Osteoblast (primary cell): ENCODE data around the gene GLRA1. TPM values are rescaled to one million over a fixed set of nuclear protein-coding genes. Genes with fewer than 3 reads are reported as not detected.

ENCODE experiments used
- DNase-seq: peaks from one replicate; pipeline ENCODE4 v3.0.0; 2011; ENCODE audit warnings: low spot score, mixed read lengths; ENCODE audit not compliant: insufficient read length; ENCODE audit errors: missing footprints
- H2AFZ ChIP-seq: 2 replicates; pipeline ENCODE4 v1.6.0; 2011; ENCODE audit warnings: mild to moderate bottlenecking, low read length
- H3K27ac ChIP-seq: 2 replicates; pipeline ENCODE4 v1.5.1; 2011; ENCODE audit warnings: mild to moderate bottlenecking, low read depth, low read length, moderate library complexity
- H3K27me3 ChIP-seq: 2 replicates; pipeline ENCODE4 v1.6.0; 2012; ENCODE audit warnings: mild to moderate bottlenecking, control low read depth, inconsistent platforms, low read length, moderate library complexity; ENCODE audit not compliant: insufficient read depth
- H3K36me3 ChIP-seq: 2 replicates; pipeline ENCODE4 v1.5.1; 2011; ENCODE audit warnings: mild to moderate bottlenecking, low read length, control low read depth, moderate library complexity; ENCODE audit not compliant: insufficient read depth
- H3K4me1 ChIP-seq: 2 replicates; pipeline ENCODE4 v1.5.1; 2011; ENCODE audit warnings: mild to moderate bottlenecking, low read length, control low read depth, moderate library complexity; ENCODE audit not compliant: insufficient read depth
- H3K4me2 ChIP-seq: 2 replicates; pipeline ENCODE4 v1.6.0; 2011; ENCODE audit warnings: mild to moderate bottlenecking, low read length; ENCODE audit not compliant: insufficient read depth
- H3K4me3 ChIP-seq: fragments of 200-600 bp; sonication (generic); 3 replicates; pipeline ENCODE4 v1.5.1; 2012; ENCODE audit warnings: mild to moderate bottlenecking, low read length, inconsistent platforms; ENCODE audit not compliant: insufficient read depth
- H3K79me2 ChIP-seq: 2 replicates; pipeline ENCODE4 v1.6.0; 2012; ENCODE audit warnings: mild to moderate bottlenecking, low read length, control low read depth, inconsistent platforms; ENCODE audit not compliant: insufficient read depth
- H3K9me3 ChIP-seq: 2 replicates; pipeline ENCODE4 v1.5.1; 2011; ENCODE audit warnings: low read depth, low read length, control low read depth
- H4K20me1 ChIP-seq: 2 replicates; pipeline ENCODE4 v1.6.0; 2012; ENCODE audit warnings: mild to moderate bottlenecking, low read length, control low read depth; ENCODE audit not compliant: insufficient read depth
- CTCF ChIP-seq: IDR thresholded peaks from 2 replicates; pipeline ENCODE4 v1.5.1; 2011; ENCODE audit warnings: mild to moderate bottlenecking, low read depth, low read length, moderate library complexity; ENCODE audit errors: extremely low read depth
- total RNA-seq: library from RNA; depleted of rRNA; stranded (reverse); fragments of >200 nt; gene quantifications from 2 replicates; pipeline ENCODE4 v1.2.3, GENCODE V29; 2012

Gene GLRA1
- total RNA-seq, 1 donor: not detected

- no peaks in the 10 kb centered on the region for H3K27me3 ChIP-seq
- no peak overlapping the region for H3K4me2 ChIP-seq
- H2AFZ ChIP-seq: no peak overlapping the region
- no peaks in the 10 kb centered on the region for H3K79me2 ChIP-seq
- H3K27ac ChIP-seq: no peak overlapping the region
- H3K9me3 ChIP-seq: no peaks in the 10 kb centered on the region
- H3K4me1 ChIP-seq: no peaks in the 10 kb centered on the region
- H3K4me3 ChIP-seq: no peak overlapping the region
- H4K20me1 ChIP-seq: no peaks in the 10 kb centered on the region
- H3K36me3 ChIP-seq: no peaks in the 10 kb centered on the region
- TF ChIP-seq CTCF: no peak
- peak; percentile 44 for DNase-seq
Observed at GRCh38 chr5:151906246-151906645, 18.4 kb downstream of the GLRA1 start.

DNA sequence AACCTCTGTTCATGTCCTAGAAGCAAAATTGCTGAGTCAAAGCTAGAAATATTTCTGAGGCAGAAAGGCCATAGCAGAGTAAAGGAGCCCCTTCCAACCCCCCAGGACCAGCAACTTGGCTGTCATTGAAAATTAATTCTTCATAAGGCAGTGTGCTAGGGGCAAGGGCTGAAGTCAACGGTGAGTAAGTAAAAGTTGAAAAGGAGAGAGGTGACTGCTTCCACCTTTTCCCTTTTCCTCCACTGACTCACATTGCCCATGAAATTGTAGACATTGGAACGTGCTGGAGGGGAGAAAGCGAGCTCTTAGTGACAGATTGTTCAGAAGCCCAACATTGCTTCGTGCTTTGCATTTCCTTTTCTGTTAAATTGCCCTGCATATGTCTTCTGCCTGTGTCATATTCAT is 19.1 kb downstream of the GLRA1 start:
- no peak overlapping the region for H2AFZ ChIP-seq
- no peaks in the 10 kb centered on the region for H3K36me3 ChIP-seq
- H4K20me1 ChIP-seq: no peaks in the 10 kb centered on the region
- H3K4me2 ChIP-seq: no peak overlapping the region
- no peaks in the 10 kb centered on the region for H3K79me2 ChIP-seq
- H3K4me3 ChIP-seq: no peak overlapping the region
- TF ChIP-seq CTCF: no peak
- no peaks in the 10 kb centered on the region for H3K9me3 ChIP-seq
- DNase-seq: no peak
- no peak overlapping the region for H3K27ac ChIP-seq
- H3K27me3 ChIP-seq: no peaks in the 10 kb centered on the region
- no peaks in the 10 kb centered on the region for H3K4me1 ChIP-seq

DNA sequence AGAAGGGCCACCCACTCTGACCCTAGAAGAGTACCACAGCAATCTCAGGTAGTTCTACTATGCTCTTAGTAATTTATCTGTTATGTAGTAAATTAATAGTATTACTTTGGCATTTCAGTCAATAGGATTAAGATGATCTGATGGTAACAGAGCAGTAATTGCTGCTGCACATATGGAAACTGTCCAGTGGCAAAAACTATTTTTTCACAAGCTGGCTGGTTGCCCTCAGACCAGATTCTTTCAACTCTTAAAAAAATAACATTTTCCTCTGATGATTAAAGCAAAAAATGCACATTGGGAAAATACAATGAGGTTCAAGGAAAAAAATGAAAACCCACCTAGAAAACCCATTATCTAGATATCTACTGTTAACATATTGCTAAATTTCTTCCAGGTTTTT is 19.7 kb downstream of the GLRA1 start:
- no peaks in the 10 kb centered on the region for H3K79me2 ChIP-seq
- H3K36me3 ChIP-seq: no peaks in the 10 kb centered on the region
- H4K20me1 ChIP-seq: no peaks in the 10 kb centered on the region
- H2AFZ ChIP-seq: no peak overlapping the region
- no peak overlapping the region for H3K4me3 ChIP-seq
- no peaks in the 10 kb centered on the region for H3K27me3 ChIP-seq
- no peaks in the 10 kb centered on the region for H3K4me1 ChIP-seq
- H3K27ac ChIP-seq: no peak overlapping the region
- no peak overlapping the region for H3K4me2 ChIP-seq
- no peak for DNase-seq
- no peak for TF ChIP-seq CTCF
- H3K9me3 ChIP-seq: no peaks in the 10 kb centered on the region

DNA sequence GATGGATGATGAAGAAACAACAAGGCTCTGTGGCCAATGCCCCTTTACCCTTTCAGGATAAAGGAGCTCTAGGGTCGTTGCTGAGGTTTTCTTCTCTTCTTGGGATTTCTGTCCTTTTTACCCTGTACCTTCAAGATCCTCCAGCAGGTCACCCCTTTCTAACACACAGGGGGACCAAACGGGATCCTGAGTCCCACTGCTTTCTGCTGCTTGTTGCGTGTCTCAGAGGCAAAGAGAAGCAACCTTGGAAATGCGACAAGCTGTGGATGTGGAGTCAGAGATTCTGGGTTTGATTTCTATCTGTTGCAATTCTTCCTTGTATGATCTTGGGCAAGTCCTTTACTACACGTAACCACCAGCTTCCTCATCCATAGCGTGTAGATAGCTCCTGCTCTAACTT is 20.5 kb downstream of the GLRA1 start:
- H3K27me3 ChIP-seq: no peaks in the 10 kb centered on the region
- no peak overlapping the region for H2AFZ ChIP-seq
- H3K4me1 ChIP-seq: no peaks in the 10 kb centered on the region
- no peak overlapping the region for H3K4me3 ChIP-seq
- no peaks in the 10 kb centered on the region for H3K9me3 ChIP-seq
- H3K79me2 ChIP-seq: no peaks in the 10 kb centered on the region
- no peak overlapping the region for H3K27ac ChIP-seq
- no peak overlapping the region for H3K4me2 ChIP-seq
- H4K20me1 ChIP-seq: no peaks in the 10 kb centered on the region
- H3K36me3 ChIP-seq: no peaks in the 10 kb centered on the region
- no peak for DNase-seq
- TF ChIP-seq CTCF: no peak
